ENCODE results near the gene CLRN2. TPM values are rescaled to one million over a fixed set of nuclear protein-coding genes. Genes with fewer than 3 reads are reported as not detected.

The CLRN2 gene
- total and polyA plus RNA-seq, 9 of the 15 experiments (the other 6 are each of a cell fraction or from before 2014, with no cell fraction given) = not detected

DNA sequence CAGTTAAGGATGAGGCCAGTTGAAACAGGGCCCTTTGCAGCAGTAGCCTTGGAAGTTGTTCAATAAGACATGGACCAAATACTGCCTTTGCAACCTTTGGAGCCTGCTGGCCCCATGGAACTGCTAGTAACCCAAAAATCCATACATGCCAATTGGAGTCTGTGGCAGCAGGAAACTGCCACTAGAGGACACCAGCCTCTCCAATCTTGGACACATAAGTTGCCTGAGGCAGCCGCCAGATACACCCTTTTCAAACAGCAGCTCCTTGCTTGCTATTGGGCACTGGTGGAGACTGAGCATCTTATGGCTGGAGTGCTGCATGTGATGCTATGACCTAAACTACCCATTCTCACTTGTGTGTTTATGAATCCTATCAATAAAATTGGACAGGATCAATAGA lies 47.2 kb downstream of the CLRN2 start:
- Histone ChIP-seq H3K27me3 (ENCODE audit: control insufficient read depth in 2 of 2, insufficient read depth in 2 of 2, low read length in 2 of 2) (peaks cover 18 to 38% of the 10 kb centered on the region in 2 experiments; a peak in 4 of 5 replicates), H3K4me3 (no peak overlapping the region), H3K9me1 (ENCODE audit: control insufficient read depth, insufficient read depth, low read length) (no peaks in the 10 kb centered on the region), H2AFZ (ENCODE audit: low read depth, low read length) (no peak overlapping the region), H3K79me2 (ENCODE audit: control insufficient read depth, insufficient read depth, low read length) (no peaks in the 10 kb centered on the region), H3K9me3 (replicated peaks; ENCODE audit: control insufficient read depth, insufficient read depth, low read depth, low read length) (no peaks in the 10 kb centered on the region; the same call in 1 of the 2 replicates), H3K36me3 (ENCODE audit: control insufficient read depth, insufficient read depth, low read length) (no peaks in the 10 kb centered on the region), H3K9ac (ENCODE audit: insufficient read depth in 1 of 2, low read depth in 2 of 2, low read length in 2 of 2) (no peak overlapping the region), H4K20me1 (replicated peaks; ENCODE audit: control insufficient read depth, insufficient read depth, low read length) (no peaks in the 10 kb centered on the region), H3K27ac (ENCODE audit: extremely low read depth, low read depth, low read length) (no peak overlapping the region), H3K4me2 (ENCODE audit: insufficient read depth, low read length) (no peak overlapping the region), H3K4me1 (replicated peaks in 1 of 2; ENCODE audit: control insufficient read depth in 2 of 2, insufficient read depth in 2 of 2, low read length in 2 of 2) (peaks cover 0 to 2% of the 10 kb centered on the region in 2 experiments; a peak in 1 of 5 replicates)
- TF ChIP-seq RAD21 (CRISPR knock-in tag; conservative IDR thresholded peaks at IDR 0.05 in 1 of 2, IDR thresholded peaks at IDR 0.05 in 1 of 2) (peak in 1 of 2 experiments; percentile 44; a peak in 1 of 4 replicates), NFIC (IDR thresholded peaks at IDR 0.05) (no peak)
- TF ChIP-seq, protein P1, sequence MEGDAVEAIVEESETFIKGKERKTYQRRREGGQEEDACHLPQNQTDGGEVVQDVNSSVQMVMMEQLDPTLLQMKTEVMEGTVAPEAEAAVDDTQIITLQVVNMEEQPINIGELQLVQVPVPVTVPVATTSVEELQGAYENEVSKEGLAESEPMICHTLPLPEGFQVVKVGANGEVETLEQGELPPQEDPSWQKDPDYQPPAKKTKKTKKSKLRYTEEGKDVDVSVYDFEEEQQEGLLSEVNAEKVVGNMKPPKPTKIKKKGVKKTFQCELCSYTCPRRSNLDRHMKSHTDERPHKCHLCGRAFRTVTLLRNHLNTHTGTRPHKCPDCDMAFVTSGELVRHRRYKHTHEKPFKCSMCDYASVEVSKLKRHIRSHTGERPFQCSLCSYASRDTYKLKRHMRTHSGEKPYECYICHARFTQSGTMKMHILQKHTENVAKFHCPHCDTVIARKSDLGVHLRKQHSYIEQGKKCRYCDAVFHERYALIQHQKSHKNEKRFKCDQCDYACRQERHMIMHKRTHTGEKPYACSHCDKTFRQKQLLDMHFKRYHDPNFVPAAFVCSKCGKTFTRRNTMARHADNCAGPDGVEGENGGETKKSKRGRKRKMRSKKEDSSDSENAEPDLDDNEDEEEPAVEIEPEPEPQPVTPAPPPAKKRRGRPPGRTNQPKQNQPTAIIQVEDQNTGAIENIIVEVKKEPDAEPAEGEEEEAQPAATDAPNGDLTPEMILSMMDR (IDR thresholded peaks at IDR 0.05 in 2 of 3, conservative IDR thresholded peaks at IDR 0.05 in 1 of 3; ENCODE audit: insufficient read depth in 2 of 3, low read depth in 1 of 3, low read length in 3 of 3) = peak; percentile 26 to 42 (median 36); a peak in 3 of 6 replicates
- intact Hi-C loops (cut with micrococcal nuclease) (no loop called here), in situ Hi-C loops (cut with MboI) (loop anchor here (10.0 kb wide), 1 partner anchor 243 kb away; no protein-coding TSS in a partner anchor)
- no TSS peak for BruUV-seq (replicated peaks)
- 0% methylated on average over 1 of the region's 1 CpG for WGBS (ENCODE audit: insufficient coverage, low coverage, missing lambda C conversion rate)
- CTCF ChIA-PET (ENCODE audit: low intra/inter-chr PET ratio) = no interaction called here
- ATAC-seq = peak; percentile 61
- POLR2A ChIA-PET = no interaction called here
- no peak for FAIRE-seq
- peak in 3 of 4 experiments; percentile 17 to 20 (median 18) for DNase-seq (ENCODE audit: extremely low read depth in 1 of 4, low spot score in 3 of 4)

Measured in K562 (cell line).